Stimulated activated CD8-positive, alpha-beta memory T cell treated with anti-CD3 and anti-CD28 coated beads, Interleukin-15, amount 100 ng/mL, for 1 hour (primary cell): Measurements from ENCODE around the gene GRID1.
"Not testable (repeated sequence)": the region's sequence is repeated elsewhere in the genome, so short reads cannot be mapped to it uniquely, and the experiment has no call there.

Source experiments
- DNase-seq: peaks from one replicate; pipeline ENCODE4 v3.0.0-alpha.2; 2020; ENCODE audit warnings: low read depth

The GRID1 gene

DNA sequence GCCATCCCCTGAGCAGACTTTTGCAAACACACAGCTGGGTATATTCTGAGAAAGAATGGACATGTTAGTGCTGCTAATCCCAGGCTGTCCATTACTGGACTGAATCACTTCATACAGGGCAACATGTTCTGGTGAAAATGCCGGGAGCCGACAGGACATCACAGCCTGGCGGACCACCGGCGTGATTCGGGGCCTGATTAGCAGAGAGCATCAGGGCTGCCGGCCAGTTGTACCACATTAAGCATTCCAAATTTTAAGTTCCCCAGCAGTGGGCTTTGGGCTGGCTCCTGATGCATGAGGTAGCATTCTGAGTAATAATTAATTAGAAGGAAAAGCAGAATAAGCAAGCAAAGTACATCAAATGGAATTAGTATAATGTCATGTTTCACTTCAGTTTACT is 229.0 kb downstream of the GRID1 start:
- DNase-seq = no peak

DNA sequence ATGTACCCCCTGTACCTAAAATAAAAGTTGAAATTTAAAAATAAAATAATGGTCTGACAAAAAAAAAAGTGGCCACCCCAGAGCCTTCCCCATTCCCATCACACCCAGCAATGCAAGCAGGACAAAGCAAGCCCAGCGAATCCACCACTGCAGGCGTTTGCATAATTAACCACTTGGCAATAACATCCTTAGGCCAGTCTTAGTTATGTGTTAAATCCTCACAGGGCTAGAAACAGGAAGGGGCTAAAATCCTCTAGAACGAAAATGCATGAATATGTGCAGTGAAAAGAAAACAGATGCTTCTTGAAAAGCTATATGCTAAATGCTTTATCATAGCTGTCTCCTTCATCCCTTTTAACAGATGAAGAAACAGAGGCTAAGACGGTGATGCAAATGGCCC is 229.7 kb downstream of the GRID1 start:
- DNase-seq = no peak

DNA sequence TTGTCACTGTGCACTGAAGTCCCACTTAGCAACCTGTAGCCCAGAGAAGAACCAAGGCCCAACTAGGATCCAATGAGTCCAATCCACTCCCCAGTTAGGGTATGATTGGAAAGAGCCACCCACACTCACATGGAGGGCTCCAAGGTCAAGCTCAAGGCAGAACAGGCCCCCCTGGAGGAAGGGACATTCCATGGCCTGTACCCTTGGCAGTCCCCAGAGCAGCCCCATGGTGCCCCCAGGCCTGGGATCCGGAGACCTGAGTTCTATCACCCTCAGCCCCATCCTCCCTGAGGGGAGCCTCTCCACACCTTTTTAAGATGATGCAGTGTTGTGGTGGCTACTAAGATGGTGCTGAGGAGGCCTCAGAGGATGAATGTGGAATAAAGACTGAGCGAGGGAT is 231.4 kb downstream of the GRID1 start:
- DNase-seq = no peak

DNA sequence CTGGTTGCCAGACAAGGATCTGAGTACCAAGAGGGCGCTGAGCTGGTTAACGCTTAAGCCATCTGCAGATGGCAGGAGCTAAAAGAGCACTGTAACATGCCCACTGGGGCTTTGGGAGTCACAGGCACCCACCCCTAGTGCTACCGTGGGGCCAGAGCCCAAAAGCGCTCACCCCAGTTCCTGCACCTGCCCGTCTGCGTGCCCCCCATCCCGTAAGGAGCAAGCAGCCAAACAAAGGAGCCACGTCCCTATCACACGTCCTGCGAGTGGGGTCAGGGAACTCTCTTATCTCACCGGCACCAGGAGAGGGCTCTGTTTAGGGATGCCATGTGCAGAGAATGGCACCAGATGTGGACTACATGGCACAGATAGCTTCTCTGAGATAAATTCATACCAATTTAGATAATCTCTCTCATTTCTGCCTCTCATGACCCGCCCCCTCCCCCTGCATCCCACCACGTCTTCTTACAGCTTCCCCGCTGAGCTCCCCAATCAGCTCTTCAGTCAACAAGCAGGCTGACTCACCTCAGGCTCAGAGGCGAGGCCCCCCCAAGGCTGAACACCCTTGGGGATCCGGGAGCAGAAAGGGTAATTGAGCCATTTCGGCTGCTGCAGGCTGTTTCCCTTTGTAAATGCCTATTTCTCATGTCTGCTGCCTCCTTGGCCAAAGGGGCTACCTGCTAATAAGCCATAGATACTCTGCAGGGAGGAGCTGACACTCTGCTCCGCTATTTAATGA is 235.7 kb downstream of the GRID1 start:
- no peak for DNase-seq

- DNase-seq = no peak
Observed at GRCh38 chr10:86130041-86130440, 236.6 kb downstream of the GRID1 start.

GRCh38 chr10:86128360-86128759 is 238.2 kb downstream of the GRID1 start:
- DNase-seq = no peak

GRCh38 chr10:86127274-86127819 is 239.2 kb downstream of the GRID1 start:
- no peak for DNase-seq

GRCh38 chr10:86124734-86125133 is 241.9 kb downstream of the GRID1 start:
- DNase-seq = no peak

DNA sequence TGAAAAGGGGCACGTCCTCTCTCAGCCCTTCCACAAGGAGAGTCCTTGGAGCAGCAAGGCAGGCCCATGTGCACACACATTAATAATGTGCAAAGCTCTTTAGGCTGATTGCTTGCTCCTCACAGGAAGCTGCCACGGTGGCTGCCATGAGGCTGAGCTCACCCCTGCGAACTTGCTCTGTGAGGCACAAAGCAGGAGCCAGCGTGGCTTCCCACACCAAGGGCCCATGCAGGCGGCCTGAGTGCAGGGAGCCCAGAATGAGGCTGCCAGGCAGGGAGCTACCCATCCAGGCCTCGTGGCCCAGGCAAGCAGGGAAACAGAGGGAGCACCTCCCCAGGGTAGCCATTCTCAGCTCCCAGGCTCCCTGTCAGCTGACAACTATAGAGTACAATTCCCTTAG is 242.9 kb downstream of the GRID1 start:
- no peak for DNase-seq

GRCh38 chr10:86123304-86123703 is 243.3 kb downstream of the GRID1 start:
- DNase-seq = no peak

DNA sequence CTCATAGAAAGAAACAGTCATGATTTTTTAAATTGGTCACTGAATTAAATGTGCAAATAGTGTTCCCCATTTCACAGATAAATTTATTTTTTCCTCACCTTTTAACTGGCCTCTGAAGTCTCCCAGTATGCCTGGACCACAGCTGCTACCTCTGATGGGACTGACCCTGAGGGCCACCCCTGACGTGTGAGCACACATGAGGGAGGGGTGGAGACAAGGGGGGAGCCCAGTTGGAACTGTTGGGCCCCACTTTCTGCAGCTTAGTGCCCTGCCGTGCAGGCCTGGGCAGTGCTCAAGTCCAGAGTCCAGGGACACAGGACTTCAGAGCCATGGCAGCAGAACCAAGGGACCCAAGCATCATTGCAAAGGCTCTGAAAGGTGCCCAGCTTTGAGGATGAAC is 243.9 kb downstream of the GRID1 start:
- no peak for DNase-seq

DNA sequence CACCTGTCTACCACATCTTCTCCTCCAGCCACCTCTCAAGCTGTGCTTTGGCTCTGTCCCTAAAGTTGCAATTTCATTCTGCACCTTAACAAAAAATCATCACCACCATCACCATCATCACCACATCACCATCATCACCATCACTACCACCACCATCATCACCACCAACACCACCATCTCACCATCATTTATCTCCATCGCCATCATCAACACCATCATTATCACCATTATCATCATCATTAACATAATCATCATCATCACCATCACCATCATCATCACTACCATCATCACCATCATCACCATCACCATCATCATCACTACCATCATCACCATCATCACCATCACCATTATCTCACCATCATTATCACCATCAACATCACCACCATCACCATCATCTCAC is 245.4 kb downstream of the GRID1 start:
- DNase-seq = no peak

- no peak for DNase-seq
Observed at GRCh38 chr10:86117051-86117450, 249.5 kb downstream of the GRID1 start.

DNA sequence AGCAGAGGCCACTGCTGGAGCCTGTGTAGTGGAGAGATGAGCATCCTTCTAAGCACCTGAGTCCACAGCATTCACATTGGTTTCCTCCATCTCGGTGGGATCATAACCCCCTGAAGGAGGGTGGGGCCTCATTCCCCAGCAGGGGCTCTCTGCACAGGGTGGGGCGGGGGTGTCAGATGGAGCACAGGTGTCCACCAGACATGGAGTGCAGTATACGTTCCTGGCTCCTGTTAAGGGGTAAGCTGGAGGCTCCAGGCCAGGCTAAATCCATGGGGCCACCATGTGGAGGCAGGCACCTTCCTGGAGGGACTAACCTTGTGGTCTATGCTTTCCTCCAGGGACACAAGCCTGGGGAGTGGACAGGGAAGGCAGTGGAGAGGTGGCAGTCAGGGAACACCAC is 252.6 kb downstream of the GRID1 start:
- DNase-seq = no peak

DNA sequence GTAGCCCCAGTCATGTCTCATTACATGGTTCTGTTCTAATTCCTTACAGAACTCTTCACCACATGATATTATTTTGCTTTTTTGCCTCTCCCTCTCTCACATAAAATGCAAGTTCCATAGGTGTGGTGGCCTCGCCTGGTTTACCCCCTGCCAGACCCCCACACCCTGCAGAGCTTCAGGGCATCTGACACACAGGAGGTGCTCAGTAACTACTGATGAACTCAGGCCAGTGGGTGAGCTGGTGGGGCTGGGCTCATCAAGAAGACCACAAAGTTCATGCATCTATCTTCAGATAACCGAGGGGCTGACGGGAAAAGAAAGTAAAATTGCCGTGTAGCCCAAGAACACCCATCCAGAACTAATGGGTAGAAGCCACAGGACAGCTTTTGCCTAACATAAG is 253.1 kb downstream of the GRID1 start:
- no peak for DNase-seq

DNA sequence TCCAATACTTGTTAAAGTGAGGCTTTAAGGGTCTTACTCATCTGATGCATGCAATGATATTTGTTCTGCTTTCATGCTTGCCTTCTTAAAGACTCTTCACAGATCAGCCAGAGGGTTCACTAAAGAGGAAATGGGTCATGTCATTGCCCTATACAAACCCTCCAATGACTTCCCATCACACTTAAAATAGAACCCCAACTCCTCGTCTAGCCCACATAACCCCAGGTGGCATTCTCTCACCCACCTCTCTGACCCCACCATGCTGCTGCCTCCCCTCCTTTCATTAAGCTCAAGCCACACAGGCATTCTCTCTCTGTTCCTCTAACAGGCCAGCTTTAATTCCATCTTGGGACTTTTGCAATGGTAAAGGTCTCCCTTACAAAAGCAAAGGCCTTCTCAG is 253.6 kb downstream of the GRID1 start:
- no peak for DNase-seq

GRCh38 chr10:86111902-86112545 is 254.6 kb downstream of the GRID1 start:
- no peak for DNase-seq

DNA sequence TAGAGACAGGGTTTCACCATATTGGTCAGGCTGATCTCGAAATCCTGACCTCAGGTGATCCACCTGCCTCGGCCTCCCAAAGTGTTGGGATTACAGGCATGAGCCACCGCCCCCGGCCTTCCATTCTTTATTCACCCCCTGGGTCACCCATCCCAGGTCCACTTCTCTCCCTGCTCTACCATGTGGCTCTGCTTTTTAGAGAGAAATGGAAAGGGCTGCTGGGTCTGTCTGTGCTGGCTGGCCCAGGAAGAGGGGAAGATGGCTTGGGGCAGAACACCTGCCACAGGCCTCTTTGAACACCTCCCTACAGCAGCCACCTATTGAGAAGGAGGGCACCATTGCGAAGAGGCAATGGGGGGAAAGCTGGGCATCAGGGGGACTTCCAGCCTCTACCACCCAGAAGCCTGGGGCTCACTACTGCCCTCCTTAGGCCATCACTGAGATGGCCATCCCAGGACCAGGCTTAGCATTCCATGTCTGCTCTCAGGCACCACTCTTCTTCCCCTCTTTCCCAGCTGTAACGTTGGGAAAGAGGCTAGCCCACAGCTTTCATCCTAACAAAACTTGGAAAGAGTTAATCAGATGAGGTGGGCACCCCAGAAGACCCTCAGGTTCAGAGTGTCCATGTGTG is 256.3 kb downstream of the GRID1 start:
- DNase-seq = no peak

GRCh38 chr10:86109421-86109820 is 257.2 kb downstream of the GRID1 start:
- no peak for DNase-seq

DNA sequence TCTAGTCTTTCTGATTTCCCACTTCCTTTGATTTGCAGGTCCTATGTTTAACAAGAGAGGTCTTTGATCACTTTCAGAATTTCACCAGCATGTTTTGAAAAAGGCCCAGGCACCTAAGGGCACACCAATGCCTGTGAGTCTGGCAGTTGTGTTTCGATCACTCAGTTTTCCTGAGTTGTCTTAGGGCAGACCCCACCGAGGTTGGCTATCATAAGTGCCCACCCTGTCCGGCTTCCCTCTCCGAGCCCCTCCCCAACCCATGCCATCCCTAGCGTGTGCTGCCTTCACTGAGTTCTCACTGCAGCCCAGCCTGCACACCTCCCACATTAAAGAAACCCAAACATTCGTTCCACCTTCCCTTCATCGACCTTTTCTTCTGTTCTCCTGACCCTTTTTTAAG is 257.9 kb downstream of the GRID1 start:
- DNase-seq = no peak

DNA sequence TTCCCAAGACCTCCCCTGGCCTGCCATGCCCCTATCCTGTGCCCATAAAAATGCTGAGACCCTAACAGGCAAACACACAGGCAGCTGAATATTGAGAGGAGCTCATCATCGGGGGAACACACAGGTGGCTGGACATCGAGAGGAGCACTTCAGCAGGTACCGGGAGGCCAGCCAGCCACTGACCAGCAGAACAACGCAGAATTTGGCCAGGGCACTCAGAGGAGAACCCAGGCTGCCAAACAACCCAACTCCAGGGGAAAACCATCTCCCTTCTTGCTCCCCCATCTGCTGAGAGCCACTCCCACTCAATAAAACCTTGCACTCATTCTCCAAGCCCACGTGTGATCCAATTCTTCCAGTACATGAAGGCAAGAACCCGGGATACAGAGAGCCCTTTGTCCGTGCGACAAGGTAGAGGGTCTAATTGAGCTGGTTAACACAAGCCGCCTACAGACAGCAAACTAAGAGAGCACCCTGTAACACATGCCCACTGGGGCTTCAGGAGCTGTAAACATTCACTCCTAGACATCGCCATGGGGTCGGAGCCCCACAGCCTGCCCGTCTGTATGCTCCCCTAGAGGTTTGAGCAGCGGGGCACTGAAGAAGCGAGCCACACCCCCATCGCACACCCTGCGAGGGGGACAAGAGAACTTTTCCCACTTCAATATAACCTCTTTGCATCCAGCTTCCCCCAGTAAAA is 258.8 kb downstream of the GRID1 start:
- not testable (repeated sequence) for DNase-seq

- DNase-seq = no peak
Observed at GRCh38 chr10:86107131-86107530, 259.5 kb downstream of the GRID1 start.

DNA sequence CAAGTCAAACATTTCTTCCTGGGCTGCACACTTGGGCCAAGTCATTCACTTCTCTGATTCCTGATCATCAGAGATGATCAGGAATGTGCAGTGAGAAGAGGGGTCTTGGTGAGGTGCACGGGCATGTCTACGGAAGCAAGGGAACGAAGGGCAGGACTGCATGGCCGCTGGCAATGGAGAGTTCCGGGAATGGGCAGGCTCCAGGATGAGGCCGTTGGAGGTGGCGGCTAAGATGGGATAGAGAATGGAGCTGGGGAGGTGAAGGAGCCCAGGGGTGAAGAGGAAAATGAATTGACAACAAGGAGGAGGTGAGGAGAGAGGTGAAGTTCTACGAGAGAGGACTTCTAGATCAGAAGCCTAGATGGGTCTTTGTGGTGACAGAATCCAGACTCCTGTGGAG is 260.0 kb downstream of the GRID1 start:
- DNase-seq = no peak
